ENCODE measurements around the gene PLXNB1.
"Not testable (repeated sequence)": the region's sequence is repeated elsewhere in the genome, so short reads cannot be mapped to it uniquely, and the experiment has no call there.

Gene PLXNB1

DNA sequence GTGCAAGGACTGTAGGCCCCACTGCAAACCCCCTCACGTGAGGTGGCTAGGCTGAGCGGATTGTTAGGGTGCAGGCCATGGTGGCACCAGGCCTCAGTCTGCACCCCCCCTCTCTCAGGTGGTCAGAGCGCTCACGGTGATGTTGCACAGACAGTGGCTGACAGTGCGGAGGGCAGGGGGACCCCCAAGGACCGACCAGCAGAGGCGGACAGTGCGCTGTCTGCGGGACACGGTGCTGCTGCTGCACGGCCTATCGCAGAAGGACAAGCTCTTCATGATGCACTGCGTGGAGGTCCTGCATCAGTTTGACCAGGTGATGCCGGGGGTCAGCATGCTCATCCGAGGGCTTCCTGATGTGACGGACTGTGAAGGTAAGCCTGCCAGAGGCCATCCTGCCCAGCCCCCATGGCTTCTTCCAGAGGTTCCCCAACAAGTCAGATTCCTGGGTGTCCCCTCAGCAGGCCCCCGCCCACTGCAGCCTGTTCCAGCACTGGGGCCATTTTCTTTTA, 34.9 kb upstream of the PLXNB1 start:
- no peak for DNase-seq

DNA sequence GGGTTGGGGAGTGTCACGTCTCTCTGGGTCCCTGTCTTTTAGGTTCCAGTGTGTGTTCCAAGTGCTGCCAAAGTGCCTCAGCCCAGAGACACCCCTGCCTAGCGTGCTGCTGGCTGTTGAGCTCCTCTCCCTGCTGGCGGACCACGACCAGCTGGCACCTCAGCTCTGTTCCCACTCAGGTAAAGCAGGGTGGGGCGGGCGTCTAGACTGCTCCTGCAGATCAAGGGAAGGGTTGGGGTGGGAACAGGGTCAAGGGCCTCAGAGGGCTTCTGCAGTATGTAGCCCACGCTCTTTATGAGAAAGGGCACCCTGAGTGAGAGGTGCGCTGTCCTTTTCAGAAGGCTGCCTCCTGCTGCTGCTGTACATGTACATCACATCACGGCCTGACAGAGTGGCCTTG, 33.8 kb upstream of the PLXNB1 start:
- DNase-seq: no peak

DNA sequence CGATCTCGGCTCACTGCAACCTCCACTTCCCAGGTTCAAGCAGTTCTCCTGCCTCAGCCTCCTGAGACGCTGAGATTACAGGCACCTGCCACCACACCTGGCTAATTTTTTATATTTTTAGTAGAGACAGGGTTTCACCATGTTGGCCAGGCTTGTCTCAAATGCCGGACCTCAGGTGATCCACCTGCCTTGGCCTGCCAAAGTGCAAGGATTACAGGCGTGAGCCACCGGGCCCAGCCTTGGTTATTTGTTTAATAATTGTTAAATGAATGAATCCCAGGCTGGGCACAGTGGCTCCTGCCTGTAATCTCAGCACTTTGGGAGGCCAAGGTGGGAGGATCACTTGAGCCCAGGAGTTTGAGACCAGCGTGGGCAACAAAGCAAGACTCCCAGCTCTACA, 31.9 kb upstream of the PLXNB1 start:
- DNase-seq: not testable (repeated sequence)

DNA sequence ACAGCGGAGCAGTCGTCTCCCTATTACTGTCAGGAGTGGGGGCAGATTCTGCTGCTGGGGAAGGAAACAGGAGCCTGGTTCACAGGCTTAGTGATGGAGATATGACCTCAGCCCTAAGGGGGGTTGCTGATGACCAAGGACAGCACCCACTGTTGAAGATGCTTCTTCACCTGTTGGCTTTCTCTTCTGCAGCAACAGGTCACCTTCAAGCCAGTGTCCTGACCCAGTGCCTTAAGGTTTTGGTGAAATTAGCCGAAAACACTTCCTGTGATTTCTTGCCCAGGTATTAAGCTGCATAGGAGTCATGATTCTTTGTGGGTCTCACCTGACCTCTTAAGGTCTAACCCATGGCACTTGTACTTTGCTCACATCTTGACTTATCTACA, 30.6 kb upstream of the PLXNB1 start:
- no peak for DNase-seq

DNA sequence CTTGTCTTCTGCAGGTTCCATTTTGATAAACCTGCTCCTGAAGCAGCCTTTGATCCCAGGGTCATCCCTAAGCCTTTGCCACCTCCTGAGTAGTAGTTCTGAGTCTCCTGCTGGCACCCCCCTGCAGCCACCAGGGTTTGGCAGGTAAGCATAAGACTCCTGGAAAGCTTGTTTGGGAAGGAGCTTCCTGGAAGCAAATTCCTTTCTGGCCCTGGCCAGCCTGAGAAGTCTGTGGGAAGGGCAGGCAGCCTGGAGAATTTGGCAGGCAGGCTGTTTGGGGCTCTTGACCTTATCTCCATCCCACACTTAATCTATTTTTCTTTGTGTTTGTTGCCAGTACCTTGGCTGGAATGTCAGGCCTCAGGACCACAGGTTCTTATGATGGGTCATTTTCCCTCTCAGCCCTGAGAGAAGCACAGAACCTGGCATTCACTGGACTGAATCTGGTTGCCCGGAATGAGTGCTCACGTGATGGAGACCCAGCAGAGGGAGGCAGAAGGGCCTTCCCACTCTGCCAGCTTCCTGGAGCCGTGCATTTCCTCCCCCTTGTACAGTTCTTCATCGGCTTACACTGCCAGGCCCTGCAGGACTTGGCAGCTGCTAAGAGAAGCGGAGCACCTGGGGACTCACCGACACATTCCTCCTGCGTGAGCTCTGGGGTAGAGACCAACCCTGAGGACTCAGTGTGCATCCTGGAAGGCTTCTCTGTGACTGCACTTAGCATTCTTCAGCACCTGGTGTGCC, 30.1 kb upstream of the PLXNB1 start:
- no peak for DNase-seq

DNA sequence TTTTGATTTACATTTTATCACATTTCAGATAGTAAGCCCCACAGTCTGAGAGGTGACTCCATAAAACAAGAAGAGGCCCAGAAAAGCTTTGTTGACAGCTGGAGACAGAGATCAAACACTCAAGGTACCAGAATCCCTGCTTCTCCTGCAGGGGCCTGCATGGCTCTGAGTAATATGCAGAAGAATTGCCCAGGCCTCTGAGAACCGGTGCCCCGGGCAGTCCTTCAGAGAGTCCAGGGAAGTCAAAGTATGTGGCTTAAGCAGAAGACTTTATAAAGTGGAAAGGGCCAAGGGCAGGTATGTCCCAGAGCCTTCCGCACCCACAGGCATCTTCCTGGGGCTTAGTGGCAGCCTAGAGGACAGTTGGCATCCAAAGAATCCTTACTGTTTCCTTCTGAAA, 29.4 kb upstream of the PLXNB1 start:
- DNase-seq: no peak

DNA sequence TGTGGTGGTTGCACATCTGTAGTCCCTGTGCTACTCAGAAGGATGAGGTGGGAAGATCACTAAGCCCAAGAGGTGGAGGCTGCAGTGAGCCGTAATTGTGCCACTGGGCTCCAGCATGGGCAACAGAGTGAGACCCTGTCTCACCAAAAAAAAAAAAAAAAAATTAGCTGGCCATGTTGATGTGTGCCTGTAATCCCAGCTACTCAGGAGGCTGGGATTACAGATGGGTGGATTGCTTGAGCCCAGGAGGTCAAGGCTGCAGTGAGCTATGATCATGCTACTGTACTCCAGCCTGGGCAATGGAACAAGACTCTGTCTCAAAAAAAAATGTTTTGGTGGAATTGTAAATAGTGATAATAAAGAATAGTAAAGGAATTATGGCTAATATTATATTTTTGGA, 26.6 kb upstream of the PLXNB1 start:
- no peak for DNase-seq

DNA sequence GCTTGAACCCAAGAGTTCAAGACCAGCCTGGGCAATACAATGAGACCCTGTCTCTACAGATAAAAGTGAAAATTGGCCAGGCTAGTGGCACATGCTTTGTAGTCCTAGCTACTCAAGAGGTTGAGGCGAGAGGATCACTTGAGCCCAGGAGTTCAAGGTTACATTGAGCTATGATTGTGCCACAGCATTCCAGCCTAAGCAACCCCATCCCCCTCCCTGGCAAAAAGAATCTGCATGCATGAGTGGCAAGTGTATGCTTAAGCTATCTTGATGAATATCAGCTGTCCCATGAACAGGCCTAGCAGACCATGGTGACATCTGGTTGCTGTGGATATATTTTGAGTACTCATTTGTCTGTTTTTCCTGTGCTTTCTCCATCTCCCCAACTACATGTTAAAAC, 21.4 kb upstream of the PLXNB1 start:
- DNase-seq: no peak

DNA sequence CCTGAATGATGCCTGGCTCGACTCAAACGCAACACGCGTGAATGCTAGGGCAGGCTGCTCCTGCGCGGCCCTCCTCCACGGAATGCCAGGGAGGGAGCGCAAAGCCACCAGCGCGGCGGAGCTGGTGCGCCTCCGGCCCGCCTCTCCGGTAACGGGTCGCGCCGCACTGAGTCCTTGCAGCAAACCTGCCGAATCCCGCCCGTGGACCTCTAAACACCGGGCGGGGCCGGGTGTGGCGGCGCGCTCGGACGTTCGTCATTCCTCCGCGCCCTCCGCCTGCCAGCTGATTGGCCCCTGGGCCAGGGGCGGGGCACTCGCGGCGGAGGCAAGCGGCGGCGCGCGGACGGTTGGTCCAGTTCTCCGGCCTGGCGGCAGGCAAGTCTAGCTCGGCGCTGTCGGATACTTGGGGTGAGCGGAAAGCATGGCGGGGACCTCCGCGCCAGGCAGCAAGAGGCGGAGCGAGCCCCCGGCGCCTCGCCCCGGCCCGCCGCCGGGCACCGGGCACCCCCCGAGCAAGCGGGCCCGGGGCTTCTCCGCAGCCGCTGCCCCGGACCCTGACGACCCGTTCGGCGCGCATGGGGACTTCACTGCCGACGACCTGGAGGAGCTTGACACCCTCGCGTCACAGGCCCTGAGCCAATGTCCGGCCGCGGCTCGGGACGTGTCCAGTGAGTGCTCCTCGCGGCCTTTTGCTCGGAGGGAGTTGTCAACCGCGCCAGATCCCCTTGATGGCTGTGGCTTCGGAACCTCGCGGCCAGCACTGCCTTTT, 16.7 kb upstream of the PLXNB1 start, which contains the start of gene ATRIP:
ATRIP (plus strand) TSS at position 313 of the 769 bp plus-strand sequence; CDS start at position 422, 109 bp downstream.
- DNase-seq: peak; percentile 89

DNA sequence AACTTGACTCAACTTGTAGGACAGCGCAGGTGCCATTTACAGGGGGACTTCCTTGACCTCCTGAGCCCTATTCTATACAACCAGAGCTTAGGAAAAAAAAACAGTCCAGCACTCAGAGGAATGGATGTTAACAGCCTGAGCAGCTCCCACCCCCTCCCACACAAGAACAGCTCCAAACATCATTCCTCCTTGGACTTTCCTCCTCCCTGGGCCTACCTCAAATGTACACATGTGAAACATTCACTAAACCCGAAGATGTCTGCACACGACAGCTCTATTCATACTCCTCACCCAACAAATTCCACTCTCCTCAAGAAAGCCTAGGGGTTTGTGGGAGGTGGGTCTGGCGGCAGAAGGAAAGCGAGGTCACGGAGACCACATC, 16.1 kb upstream of the PLXNB1 start:
- DNase-seq: no peak

DNA sequence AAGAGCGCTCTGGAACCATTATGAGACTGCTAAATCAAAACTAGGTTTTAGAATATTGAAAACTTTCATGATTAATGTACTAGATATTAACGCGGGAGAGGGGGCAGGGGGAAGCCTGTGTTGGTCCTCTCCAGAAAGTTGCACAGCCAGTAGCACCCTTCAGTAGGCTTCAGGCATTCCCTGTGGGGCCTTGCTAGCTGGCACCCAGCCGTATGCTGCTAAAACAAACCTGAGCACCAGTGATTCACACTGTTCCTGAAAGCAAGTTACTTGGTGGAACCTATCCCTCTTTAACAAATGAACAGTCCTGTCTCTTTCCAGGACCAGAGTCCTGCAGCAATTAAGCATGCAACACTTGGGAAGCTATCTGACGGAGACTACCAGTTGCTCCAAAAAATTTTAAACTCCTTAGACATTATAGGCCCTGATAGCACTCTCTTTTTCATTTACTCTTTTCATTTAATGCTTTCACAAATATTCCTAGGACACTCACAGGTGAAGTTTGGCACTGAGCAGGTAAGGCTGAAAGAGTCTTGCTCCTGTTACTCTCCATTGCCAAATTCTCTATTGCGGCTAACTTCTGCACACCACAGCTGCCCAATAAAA, 15.5 kb upstream of the PLXNB1 start:
- DNase-seq: no peak

DNA sequence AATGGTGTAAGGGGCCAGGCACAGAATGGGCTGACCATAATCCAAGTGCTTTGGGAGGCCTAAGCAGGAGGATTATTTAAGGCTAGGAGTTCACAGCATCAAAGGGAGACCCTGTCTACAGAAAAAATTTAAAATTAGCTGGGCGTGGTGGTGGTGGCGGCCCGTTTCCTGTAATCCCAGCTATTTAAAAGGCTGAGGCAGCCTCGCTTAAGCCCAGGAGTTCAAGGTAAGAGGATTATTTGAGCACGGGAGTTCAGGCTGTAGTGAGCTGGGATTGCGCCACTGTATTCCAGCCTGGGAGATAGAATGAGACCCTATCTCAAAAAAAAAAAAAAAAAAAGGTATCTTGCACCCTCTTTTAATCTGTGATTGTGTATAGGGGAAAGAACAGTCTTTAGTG, 12.1 kb upstream of the PLXNB1 start:
- no peak for DNase-seq

DNA sequence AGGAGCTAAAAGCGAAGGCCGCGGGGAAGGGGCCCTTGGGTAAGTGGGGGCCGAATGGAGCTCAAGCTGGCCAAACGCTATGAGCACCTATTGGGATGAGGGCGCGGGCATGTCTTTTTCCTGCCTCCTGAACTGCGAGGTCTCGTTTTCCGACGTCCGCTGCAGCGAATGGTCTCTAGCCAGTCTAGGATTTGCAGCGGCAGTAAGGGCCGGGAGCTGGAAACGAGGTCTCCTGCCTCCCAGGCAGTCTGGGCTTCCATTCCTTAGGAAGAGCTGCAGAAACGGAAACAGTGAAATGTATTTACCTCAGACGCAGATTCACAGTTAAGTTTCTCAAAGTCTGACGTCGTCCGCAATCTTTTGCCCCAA, 10.7 kb upstream of the PLXNB1 start:
- DNase-seq: no peak

DNA sequence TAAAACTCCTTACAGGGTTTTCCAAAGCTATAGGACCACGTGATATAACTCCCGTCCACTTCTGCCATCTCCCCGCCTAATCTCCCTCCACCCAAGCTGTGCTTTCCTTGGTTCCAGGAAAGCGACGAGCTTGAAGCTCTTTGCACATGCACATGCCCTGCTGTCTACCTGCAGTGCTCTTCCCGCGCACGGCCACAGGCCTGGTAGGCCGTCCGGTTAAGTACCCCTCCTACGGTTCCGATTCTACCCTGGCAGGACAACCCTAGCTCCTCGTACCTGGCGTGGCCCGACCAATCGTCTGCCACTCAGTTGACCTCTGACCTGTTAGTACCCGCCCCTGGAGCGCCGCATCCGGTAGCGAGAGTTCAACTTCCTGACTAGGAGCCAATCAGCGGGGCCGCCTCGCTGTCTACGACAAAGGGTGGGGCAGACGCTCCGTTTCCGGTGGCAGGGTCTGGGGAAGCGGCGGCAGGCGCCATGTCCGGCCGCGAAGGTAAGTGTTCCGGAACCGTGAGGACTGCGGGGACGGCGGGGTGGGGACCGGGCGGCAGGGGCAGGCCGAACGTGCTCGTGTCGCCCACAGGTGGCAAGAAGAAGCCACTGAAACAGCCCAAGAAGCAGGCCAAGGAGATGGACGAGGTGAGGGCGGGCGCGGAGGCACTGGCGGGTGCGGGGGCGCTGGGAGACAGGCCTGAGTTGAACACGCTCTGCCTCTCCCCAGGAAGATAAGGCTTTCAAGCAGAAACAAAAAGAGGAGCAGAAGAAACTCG, 10.1 kb upstream of the PLXNB1 start, which contains the start of the genes CCDC51 and TMA7:
CCDC51 (minus strand) TSS at position 300 of the 770 bp plus-strand sequence. CDS start 4,991 bp downstream, outside the sequence.
TMA7 (plus strand) TSS at position 438 of the 770 bp plus-strand sequence; CDS start at position 478, 40 bp downstream.
- DNase-seq: peak; percentile 88

DNA sequence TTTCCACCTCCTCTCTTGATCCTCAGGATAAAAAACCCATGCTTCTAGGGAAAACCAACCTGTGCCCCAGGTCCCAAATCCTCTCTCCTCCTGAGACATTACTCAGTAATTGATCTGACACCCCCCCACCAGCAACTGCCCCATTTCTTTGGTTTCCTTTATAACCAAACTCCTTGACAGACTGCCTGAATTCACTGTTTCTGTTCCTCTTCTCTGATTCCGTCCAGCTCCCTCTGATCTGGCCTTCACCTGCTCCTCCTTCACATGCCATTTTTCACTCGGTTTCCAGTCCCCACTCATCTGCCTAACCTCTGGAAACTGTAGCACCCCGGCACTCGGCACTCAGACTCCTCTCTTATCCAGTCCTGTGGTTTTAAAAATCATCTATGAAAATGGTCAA, 7.9 kb upstream of the PLXNB1 start:
- no peak for DNase-seq

DNA sequence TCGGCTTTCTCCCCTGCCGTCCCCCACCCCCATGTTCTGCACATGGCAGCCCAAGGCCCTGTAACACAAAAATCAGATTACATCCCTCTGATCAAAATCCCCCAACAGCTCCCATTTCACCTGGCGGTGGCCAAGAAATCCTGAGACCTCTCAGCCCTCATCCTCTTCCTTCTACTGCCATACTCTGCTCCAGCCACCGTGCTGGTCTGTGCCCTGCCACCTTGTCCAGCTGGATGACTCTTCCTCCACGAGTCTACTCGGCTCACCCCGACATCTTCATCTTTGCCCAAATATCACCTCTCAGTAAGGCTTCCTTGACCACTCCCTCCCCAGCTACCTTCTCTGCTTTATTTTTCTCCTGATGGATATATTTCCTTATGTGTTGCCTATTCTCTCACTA, 7.0 kb upstream of the PLXNB1 start:
- DNase-seq: no peak

DNA sequence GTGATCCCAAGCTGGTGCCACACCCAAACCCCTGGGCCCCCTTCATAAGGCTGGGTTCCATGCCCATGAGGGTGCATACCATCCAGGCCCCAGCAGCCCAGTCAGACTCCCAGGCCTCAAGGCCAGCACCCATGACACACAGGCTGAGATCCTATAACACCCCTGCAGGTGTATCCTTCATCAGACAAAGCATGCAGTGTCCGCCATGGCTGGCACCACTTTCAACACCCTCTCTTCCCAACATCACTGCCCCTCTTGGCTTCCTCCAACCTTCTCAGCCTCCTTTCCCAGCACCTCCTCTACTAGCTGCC, 6.5 kb upstream of the PLXNB1 start:
- no peak for DNase-seq

DNA sequence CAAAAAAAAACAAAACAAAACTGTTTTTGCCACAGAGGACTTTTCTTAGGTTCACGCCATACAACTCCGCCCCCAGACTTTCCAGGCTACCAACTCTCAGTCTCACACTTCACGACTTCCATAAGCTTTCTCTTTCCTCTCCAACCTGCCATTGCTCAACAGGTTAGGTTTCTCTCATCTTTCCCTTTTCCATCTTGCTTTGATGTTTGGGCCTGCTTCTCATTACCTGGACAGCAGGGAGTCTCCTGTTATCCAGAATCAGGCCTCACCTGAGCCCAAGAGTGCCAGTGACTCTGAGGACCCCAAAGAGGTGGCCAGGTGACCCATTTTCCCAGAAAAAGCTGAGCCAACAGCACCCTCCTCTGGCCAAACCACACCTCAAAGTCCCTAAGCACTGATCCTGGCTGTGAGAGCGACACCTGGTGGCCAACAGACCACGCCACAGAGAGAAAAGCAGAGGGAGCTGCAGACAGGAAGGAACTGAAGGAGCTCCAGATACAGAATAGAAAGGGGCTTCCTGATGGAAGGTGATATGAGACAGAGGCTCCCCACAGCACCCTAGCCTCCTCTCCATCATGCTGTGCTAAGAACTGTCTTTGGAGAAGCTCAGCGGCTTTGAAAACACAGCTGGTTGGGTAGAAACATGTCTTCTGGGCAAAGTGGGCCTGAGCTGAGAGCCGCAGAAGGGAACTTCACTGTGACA, 6.0 kb upstream of the PLXNB1 start:
- DNase-seq: peak; percentile 73

DNA sequence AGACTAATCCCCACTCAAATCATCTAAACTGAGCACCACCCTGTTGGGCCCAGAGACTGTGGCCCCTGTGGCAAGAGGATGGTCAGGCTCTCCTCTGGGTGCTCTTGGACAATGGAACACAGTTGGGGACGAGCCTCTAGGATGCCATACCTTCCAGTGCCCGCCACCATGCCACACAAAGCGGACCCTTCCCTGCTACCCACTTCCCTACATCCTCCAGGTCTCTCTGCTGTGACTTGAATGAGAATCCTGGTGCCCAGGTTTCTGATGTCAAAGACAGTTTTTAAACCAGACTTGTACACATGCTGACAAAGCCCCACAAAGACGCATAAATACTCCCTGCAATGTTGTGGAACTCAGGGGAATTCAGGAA, 5.3 kb upstream of the PLXNB1 start:
- DNase-seq: no peak

DNA sequence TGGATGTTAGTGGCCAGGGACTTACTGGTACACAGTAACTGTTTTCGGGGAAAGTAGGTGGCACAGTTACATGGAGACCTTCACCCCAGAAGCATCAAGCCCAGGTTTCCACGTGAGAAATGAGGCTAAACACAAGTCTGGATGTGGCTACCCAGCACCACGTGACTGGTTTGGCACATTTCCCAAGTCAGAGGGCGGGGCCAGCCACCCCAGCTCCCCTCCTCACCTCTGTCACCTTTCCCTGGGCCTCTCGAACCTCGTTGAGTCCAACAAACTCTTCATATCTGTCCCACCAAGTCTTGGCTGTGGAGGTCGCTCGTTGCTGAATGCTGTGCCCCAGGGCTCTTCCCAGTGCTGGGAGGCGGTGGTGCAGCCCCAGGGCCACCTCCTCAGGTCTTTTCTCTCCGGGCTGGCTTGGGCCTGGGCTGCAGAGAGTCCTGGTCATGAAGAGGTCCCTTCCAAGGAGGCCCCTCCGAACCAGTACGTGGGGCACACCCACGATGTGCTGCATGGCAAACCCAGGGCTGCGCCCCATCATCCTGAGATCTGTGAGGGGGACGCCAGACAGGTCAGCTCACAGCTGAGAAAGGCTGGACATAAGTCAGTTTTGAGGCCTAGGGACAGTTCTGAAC, 4.8 kb upstream of the PLXNB1 start:
- DNase-seq: no peak

DNA sequence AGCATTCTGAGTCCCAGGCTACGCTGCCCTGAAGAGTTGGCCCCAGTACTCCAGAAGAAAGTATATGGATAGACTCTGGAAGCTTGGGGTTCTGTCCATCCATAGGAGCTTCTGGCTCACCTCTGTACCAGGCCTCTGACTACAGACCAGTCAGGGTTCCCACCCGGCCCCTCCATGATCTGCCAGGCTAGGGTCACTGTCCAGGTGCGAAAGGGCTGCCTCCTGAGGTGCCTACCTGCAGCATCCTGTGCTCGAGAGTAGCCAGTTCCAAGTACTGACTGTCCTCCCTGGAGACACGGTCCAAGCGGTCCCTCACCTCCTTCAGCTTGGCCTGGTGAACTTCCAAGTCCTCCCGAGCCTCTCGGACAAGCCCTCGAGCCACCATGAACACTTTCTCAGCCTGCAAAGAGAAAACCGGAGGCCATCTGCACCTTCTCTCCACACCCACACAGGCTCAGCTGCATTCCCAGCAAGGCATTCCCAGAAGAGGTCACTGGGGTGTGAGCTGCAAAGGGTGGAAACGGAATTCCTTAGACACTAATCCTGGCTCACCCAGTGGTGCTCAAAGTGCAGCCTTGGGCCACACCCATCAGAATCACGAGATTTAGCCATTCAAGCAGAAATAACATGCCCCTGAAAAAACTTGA, 3.7 kb upstream of the PLXNB1 start:
- no peak for DNase-seq

Data from right kidney (tissue), 1 donor.